Neural crest cell (in vitro differentiated cells): ENCODE measurements around the gene BPNT1. TPM values are rescaled to one million over a fixed set of nuclear protein-coding genes. Genes with fewer than 3 reads are reported as not detected.

ENCODE experiments used
- DNase-seq: peaks from one replicate; pipeline ENCODE4 v3.0.0; 2021; ENCODE audit warnings: low read depth, mixed read lengths, low spot score
- H3K27ac Mint-ChIP-seq: one replicate; pipeline ENCODE4 v1.8.0; 2021; ENCODE audit warnings: mild to moderate bottlenecking, mixed read lengths; ENCODE audit not compliant: unreplicated experiment
- H3K27me3 Mint-ChIP-seq: 2 replicates; pipeline ENCODE4 v1.8.0; 2021; ENCODE audit warnings: low read depth, mild to moderate bottlenecking, mixed read lengths
- H3K36me3 Mint-ChIP-seq: 2 replicates; pipeline ENCODE4 v1.8.0; 2021; ENCODE audit warnings: low read depth, mild to moderate bottlenecking, mixed read lengths
- H3K4me1 Mint-ChIP-seq: 2 replicates; pipeline ENCODE4 v1.8.0; 2021; ENCODE audit warnings: mixed read lengths
- H3K4me3 Mint-ChIP-seq: one replicate; pipeline ENCODE4 v1.8.0; 2021; ENCODE audit warnings: mild to moderate bottlenecking, mixed read lengths
- H3K9me3 Mint-ChIP-seq: 2 replicates; pipeline ENCODE4 v1.8.0; 2021; ENCODE audit warnings: mixed read lengths
- CTCF ChIP-seq: fragments of 200-600 bp; sonication (generic); conservative IDR thresholded peaks from 2 replicates; pipeline ENCODE4 v1.5.0; 2021; ENCODE audit warnings: antibody characterized with exemption, mild to moderate bottlenecking
- long read RNA-seq: library from polyadenylated mRNA; unstranded; transcript quantifications from one replicate; pipeline ENCODE4 v2.0.0, GENCODE V29; 2020
- total RNA-seq: library from RNA; stranded (reverse); gene quantifications from 2 replicates; pipeline ENCODE4 v1.2.1, GENCODE V29; 2021

Gene BPNT1
- 20.2 and 21.1 TPM in 2 replicates for total RNA-seq
- long read RNA-seq, transcript BPNT1-201 (9 exons, 2,465 nt) = major isoform, 8 of 16 reads
- long read RNA-seq, partial matches to known transcripts = 3 of 16 reads
- long read RNA-seq, other reads (novel, unspliced or antisense) = 5 of 16 reads

- no peaks in the 10 kb centered on the region for H3K36me3 Mint-ChIP-seq
- peak within 1 kb of the TSS; percentile 1 for H3K27ac Mint-ChIP-seq
- peaks cover 4% of the 10 kb centered on the region for H3K27me3 Mint-ChIP-seq
- peak; percentile 95 for DNase-seq
- peak within 1 kb of the TSS; percentile 93 for H3K4me3 Mint-ChIP-seq
- peaks cover 11% of the 10 kb centered on the region for H3K4me1 Mint-ChIP-seq
- peak; percentile 27 for TF ChIP-seq CTCF
- H3K9me3 Mint-ChIP-seq = no peaks in the 10 kb centered on the region
These were observed at the start of gene BPNT1 for GRCh38 chr1:220089650-220090556. Gene BPNT1 (minus strand): TSS chr1:220089788. CDS start chr1:220079846, 9,942 bp downstream.

- Mint-ChIP-seq H3K9me3 (no peaks in the 10 kb centered on the region), H3K4me3 (no peak overlapping the region), H3K27me3 (no peaks in the 10 kb centered on the region), H3K4me1 (peaks cover 10% of the 10 kb centered on the region), H3K27ac (peak overlapping the region; percentile 63), H3K36me3 (peaks cover 28% of the 10 kb centered on the region)
- DNase-seq = no peak
- no peak for TF ChIP-seq CTCF
These were observed 47.6 kb upstream of the BPNT1 start for GRCh38 chr1:220137019-220137786.

DNA sequence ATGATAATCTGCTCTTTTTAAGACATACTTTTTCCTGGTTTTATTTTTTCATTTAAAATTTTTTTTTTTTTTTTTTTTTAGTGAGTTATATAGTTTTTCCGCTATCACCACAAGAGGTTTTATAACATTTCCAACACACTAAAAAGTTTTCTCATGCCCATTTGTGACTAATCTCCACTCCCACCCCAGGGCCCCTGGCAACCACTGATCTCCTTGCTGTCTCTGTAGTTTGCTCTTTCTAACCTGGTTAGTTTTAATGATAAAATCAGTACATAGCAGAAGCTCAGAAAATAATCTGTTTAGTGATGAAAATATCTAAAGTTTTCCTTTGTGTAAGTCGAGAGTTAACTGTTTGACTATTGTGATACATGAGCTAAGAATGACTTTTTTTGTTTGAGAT, 46.2 kb upstream of the BPNT1 start:
- H3K36me3 Mint-ChIP-seq = peaks cover 24% of the 10 kb centered on the region
- no peaks in the 10 kb centered on the region for H3K9me3 Mint-ChIP-seq
- H3K27me3 Mint-ChIP-seq = no peaks in the 10 kb centered on the region
- H3K4me3 Mint-ChIP-seq = no peak overlapping the region
- TF ChIP-seq CTCF = no peak
- no peak overlapping the region for H3K27ac Mint-ChIP-seq
- peaks cover 10% of the 10 kb centered on the region for H3K4me1 Mint-ChIP-seq
- DNase-seq = no peak

DNA sequence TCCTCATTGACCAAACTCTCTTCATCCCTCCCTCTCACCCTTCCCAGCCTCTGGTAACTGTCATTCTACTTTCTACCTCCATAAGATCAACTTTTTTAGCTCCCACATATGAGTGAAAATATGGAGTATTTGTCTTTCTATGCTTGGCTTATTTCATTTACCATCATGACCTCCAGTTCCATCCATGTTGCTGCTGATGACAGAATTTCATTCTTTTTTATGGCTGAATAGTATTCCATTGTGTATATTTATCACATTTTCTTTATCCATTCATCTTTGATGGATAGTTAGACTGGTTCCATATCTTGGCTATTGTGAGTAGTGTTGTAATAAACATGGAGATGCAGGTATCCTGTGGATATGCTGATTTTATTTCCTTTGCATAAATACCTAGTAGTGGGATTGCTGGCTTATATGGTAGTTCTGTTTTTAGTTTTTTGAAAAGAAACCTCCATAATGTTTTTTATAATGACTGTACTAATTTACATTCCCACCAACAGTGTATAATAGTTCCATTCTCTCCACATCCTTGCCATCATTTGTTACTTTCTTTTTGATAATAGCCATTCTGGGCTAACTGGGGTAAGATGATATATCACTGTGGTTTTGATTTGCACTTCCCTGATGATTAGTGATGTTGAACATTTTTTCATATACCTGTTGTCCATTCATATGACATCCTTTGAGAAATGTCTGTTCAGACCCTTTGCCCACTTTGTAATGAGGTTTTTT, 40.1 kb upstream of the BPNT1 start:
- Mint-ChIP-seq H3K9me3 (no peaks in the 10 kb centered on the region), H3K4me3 (no peak overlapping the region), H3K4me1 (no peaks in the 10 kb centered on the region), H3K27me3 (no peaks in the 10 kb centered on the region), H3K36me3 (peaks cover 24% of the 10 kb centered on the region), H3K27ac (no peak overlapping the region)
- no peak for DNase-seq
- no peak for TF ChIP-seq CTCF

DNA sequence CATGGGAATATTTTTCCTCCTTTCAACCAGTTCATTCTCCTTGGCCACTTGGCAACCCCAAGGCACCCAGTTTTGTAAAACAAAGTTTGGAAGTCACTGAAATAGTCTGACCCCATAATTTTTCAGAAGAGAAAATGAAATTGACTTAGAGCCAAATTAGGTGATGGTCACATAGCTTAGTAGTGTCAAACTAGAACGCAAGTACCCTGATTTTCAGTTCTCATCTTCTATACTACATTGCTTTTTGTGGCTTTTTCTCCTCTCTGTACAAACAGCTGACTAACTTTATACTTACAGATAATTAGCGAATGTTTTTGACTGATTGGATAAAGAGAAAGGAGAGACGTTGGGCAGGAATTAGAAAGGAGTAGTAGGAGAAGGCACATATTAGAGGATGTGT, 37.5 kb upstream of the BPNT1 start:
- H3K36me3 Mint-ChIP-seq = peaks cover 12% of the 10 kb centered on the region
- no peaks in the 10 kb centered on the region for H3K9me3 Mint-ChIP-seq
- TF ChIP-seq CTCF = no peak
- H3K4me3 Mint-ChIP-seq = no peak overlapping the region
- H3K4me1 Mint-ChIP-seq = no peaks in the 10 kb centered on the region
- no peak overlapping the region for H3K27ac Mint-ChIP-seq
- DNase-seq = no peak
- no peaks in the 10 kb centered on the region for H3K27me3 Mint-ChIP-seq
